Activated T-cell treated with anti-CD3 and anti-CD28 coated beads for 1 hour (primary cell): Measurements from ENCODE around the gene TTLL5.

Experiments
- DNase-seq: peaks from one replicate; pipeline ENCODE4 v3.0.0-alpha.2; 2020; ENCODE audit warnings: low read depth

TTLL5 gene

GRCh38 chr14:75804570-75805275, 143.7 kb downstream of the TTLL5 start:
- DNase-seq = no peak

- no peak for DNase-seq
Measured at GRCh38 chr14:75805646-75806045, 144.6 kb downstream of the TTLL5 start.

GRCh38 chr14:75806352-75806832, 145.3 kb downstream of the TTLL5 start:
- no peak for DNase-seq

- DNase-seq = no peak
Measured at GRCh38 chr14:75807667-75808360, 146.8 kb downstream of the TTLL5 start.

GRCh38 chr14:75811136-75811829, 150.2 kb downstream of the TTLL5 start:
- DNase-seq = no peak

- no peak for DNase-seq
Measured at GRCh38 chr14:75811872-75812499, 150.9 kb downstream of the TTLL5 start.

- DNase-seq = no peak
Measured at GRCh38 chr14:75812622-75813021, 151.6 kb downstream of the TTLL5 start.

- no peak for DNase-seq
Measured at GRCh38 chr14:75820761-75821160, 159.7 kb downstream of the TTLL5 start.

GRCh38 chr14:75821831-75822521, 160.9 kb downstream of the TTLL5 start:
- no peak for DNase-seq

- no peak for DNase-seq
Measured at GRCh38 chr14:75822522-75823141, 161.6 kb downstream of the TTLL5 start.

- no peak for DNase-seq
Measured at GRCh38 chr14:75823334-75823733, 162.3 kb downstream of the TTLL5 start.

GRCh38 chr14:75824318-75824717, 163.3 kb downstream of the TTLL5 start:
- no peak for DNase-seq

- DNase-seq = no peak
Measured at GRCh38 chr14:75825147-75825592, 164.1 kb downstream of the TTLL5 start.

GRCh38 chr14:75826599-75826998, 165.6 kb downstream of the TTLL5 start:
- DNase-seq = no peak

GRCh38 chr14:75827331-75827730, 166.3 kb downstream of the TTLL5 start:
- DNase-seq = no peak

GRCh38 chr14:75829316-75829715, 168.3 kb downstream of the TTLL5 start:
- DNase-seq = no peak

GRCh38 chr14:75831455-75831854, 170.4 kb downstream of the TTLL5 start:
- DNase-seq = peak; percentile 5

GRCh38 chr14:75831952-75832351, 170.9 kb downstream of the TTLL5 start:
- no peak for DNase-seq

GRCh38 chr14:75832621-75833297, 171.7 kb downstream of the TTLL5 start:
- DNase-seq = no peak

- DNase-seq = no peak
Measured at GRCh38 chr14:75833326-75834020, 172.4 kb downstream of the TTLL5 start.
